ENCODE data around the gene GMPPB. TPM values are rescaled to one million over a fixed set of nuclear protein-coding genes. Genes with fewer than 3 reads are reported as not detected.

GMPPB gene
- total and polyA plus RNA-seq, 2 donors: 13.2 to 17.0 TPM

DNA sequence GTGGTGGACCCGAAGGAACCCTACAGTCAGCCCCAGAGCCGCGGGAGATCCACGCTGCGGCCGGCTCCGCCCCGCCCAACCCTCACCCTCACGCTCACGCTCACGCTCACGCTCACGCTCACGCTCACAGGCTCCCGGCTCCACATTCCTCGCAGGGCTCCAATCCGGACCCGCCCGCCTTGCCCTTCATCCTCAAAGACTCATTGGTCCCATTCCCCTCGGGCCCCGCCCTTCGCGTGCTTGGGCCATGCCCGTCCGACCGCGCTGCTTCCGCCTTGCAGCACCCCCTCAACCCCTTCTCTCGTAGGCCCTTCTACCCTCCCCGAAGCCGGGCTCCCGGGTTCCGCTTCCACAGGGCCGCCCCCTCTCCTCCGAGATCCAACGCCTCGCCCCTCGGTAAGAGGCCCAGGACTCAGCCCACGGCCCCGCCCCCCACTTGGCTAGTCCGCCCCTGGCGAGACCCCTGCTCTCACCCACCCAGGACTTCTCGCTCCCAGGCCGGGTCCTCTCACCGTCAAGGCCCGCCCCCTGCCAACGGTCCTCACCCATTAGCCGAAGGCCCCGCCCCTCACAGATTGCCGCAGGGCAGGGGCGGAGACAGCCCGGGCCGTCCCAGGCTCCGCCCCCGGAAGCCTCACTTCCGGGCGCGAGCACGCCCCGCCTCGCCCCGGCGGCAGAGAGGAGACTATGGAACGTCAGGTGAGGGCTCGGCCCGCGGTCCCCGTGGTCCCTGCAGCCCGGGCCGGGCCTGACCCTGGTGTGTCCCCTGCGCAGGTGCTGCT, 49.8 kb downstream of the GMPPB start, which contains the start of gene APEH:
Gene APEH (plus strand): TSS at position 637 of the 782 bp plus-strand sequence. CDS start 51 bp downstream, at position 688.
- Histone ChIP-seq H3K4me1 (ENCODE audit: control insufficient read depth in 2 of 2, insufficient read depth in 2 of 2, low read length in 2 of 2) (peaks cover 6 to 14% of the 10 kb centered on the region in 2 donors), H3K9me3 (ENCODE audit: control insufficient read depth in 2 of 2, insufficient read depth in 1 of 2, low read length in 1 of 2) (peaks cover 0 to 4% of the 10 kb centered on the region in 2 donors), H3K36me3 (ENCODE audit: control insufficient read depth in 2 of 2, insufficient read depth in 2 of 2, low read length in 1 of 2) (peaks cover 29 to 31% of the 10 kb centered on the region in 2 donors), H3K4me3 (ENCODE audit: low read length in 2 of 2) (peak within 1 kb of the TSS; percentile 66 to 69), H3K27ac (ENCODE audit: low read depth in 1 of 2, low read length in 1 of 2) (peak within 1 kb of the TSS; percentile 92 to 93), H3K27me3 (ENCODE audit: control insufficient read depth in 2 of 2, insufficient read depth in 1 of 2, low read length in 1 of 2) (no peaks in the 10 kb centered on the region)
- DNase-seq (ENCODE audit: low read depth in 6 of 9, low spot score in 9 of 9): peak; percentile 83 to 97 (median 92)
- WGBS: under 1% methylated on average over 71 of the region's 71 CpGs

DNA sequence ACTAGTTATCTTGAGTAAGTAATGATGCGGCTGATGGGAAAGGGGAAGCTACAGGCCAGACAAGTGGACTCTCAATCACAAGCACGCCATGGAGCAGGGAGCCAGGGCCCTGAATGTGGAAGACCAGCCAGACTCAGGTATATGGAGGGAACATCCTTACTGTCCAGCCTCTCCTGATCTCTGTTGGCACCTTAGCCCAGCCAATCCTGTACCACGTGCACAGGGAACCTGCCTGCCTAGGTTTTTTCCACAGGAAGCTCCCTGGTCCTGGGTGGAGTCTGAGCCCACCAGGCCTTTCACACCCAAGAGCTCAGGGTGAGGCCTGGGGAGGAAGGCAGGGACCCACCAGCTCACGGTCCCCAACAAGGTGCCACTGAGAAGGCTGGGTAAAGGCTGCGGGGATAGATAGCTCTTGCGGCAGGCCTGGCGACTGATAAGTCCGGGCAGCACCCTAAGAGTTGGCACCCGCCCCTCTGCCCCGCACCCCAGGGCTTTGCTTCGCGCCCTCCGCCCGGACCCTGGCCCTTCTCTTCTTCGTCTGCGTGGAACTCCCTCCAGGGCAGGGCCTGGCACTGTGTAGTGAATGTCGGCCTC, 50.5 kb downstream of the GMPPB start:
- H3K9me3 ChIP-seq (ENCODE audit: control insufficient read depth in 2 of 2, insufficient read depth in 1 of 2, low read length in 1 of 2): peaks cover 0 to 4% of the 10 kb centered on the region in 2 donors
- peak overlapping the region; percentile 66 to 69 for H3K4me3 ChIP-seq (ENCODE audit: low read length in 2 of 2)
- peaks cover 23 to 24% of the 10 kb centered on the region in 2 donors for H3K36me3 ChIP-seq (ENCODE audit: control insufficient read depth in 2 of 2, insufficient read depth in 2 of 2, low read length in 1 of 2)
- H3K27ac ChIP-seq (ENCODE audit: low read depth in 1 of 2, low read length in 1 of 2): peak overlapping the region; percentile 92 to 93
- H3K4me1 ChIP-seq (ENCODE audit: control insufficient read depth in 2 of 2, insufficient read depth in 2 of 2, low read length in 2 of 2): peaks cover 6 to 14% of the 10 kb centered on the region in 2 donors
- 29% methylated on average over 17 of the region's 17 CpGs for WGBS
- DNase-seq (ENCODE audit: low read depth in 6 of 9, low spot score in 9 of 9): peak in 2 of 9 donors; percentile 22 to 23
- no peaks in the 10 kb centered on the region for H3K27me3 ChIP-seq (ENCODE audit: control insufficient read depth in 2 of 2, insufficient read depth in 1 of 2, low read length in 1 of 2)

DNA sequence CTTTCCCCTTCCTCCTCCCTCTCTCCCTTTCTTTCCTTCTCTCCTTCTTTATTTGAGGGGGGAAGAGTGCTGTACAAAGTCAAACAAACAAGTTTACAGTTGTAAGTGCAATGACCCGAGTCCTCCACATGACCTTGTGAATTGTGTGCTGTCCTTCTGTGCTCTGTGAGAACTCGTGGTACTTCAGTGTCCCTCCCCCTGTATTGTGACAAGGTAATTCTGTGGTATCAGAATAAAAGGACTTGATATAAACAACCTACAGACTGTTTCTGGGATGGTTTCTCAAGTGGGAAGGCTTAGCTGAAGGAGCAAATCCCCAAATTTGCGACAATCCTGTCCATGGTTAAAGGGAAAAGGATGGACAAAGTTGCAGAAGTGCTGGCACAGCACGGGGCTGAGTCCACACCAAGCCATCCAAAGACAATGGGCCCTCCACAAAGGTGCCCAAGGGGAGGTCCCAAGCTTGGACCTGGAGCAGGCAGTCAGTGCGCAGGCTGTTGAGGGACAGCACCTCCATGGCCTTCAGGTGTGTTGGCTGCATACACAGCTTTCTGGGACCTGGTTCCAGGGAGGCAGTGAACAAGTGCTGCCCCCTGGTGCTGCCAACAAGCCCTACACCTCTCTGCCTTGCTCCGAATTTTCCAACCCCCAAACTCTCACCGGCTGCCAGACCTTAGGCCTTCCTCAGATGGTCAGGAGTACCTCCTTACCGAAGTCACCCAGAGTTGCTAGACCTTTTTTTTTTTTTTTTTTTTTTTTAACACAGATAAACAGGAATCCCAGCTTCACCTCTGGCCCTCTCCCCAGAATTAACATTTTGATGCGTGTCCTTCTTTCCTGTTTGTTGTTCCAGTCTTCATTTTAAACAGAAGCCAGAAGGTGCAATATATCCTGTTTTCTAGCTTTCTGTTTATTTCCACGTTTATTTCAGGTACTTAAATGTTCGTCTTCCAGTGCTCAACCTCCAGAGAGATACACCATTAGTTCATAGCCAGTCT, 52.2 kb downstream of the GMPPB start:
- DNase-seq (ENCODE audit: low read depth in 6 of 9, low spot score in 9 of 9): peak; percentile 34 to 78 (median 57)
- Histone ChIP-seq H3K4me1 (ENCODE audit: control insufficient read depth in 2 of 2, insufficient read depth in 2 of 2, low read length in 2 of 2) (peaks cover 6 to 14% of the 10 kb centered on the region in 2 donors), H3K4me3 (ENCODE audit: low read length in 2 of 2) (no peak overlapping the region), H3K27ac (ENCODE audit: low read depth in 1 of 2, low read length in 1 of 2) (no peak overlapping the region), H3K27me3 (ENCODE audit: control insufficient read depth in 2 of 2, insufficient read depth in 1 of 2, low read length in 1 of 2) (no peaks in the 10 kb centered on the region), H3K9me3 (ENCODE audit: control insufficient read depth in 2 of 2, insufficient read depth in 1 of 2, low read length in 1 of 2) (peaks cover 0 to 4% of the 10 kb centered on the region in 2 donors), H3K36me3 (ENCODE audit: control insufficient read depth in 2 of 2, insufficient read depth in 2 of 2, low read length in 1 of 2) (peaks cover 8 to 10% of the 10 kb centered on the region in 2 donors)
- WGBS: 57% methylated on average over 11 of the region's 11 CpGs

DNA sequence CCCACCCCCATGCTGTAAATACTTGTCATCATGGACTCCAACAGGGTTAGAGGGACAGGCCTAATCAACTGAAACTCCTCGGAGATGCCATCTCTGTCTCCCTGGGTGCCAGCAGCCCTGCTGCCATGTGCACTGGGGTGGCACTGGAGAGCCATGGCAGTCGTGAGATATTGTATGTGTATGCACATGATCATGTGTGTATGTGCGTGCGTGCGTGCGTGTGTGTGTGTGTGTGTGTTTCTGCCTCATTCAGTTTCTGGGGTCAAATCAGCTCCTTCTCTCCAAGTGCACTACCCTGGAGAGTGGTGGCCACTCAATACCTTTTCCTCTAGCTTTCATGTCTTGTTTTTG, 52.8 kb downstream of the GMPPB start:
- no peak overlapping the region for H3K27ac ChIP-seq (ENCODE audit: low read depth in 1 of 2, low read length in 1 of 2)
- 75% methylated on average over 6 of the region's 6 CpGs for WGBS

More for the DNA sequence above, 52.8 kb downstream of the GMPPB start:
- Histone ChIP-seq H3K9me3 (ENCODE audit: control insufficient read depth in 2 of 2, insufficient read depth in 1 of 2, low read length in 1 of 2) (peaks cover 0 to 4% of the 10 kb centered on the region in 2 donors), H3K4me1 (ENCODE audit: control insufficient read depth in 2 of 2, insufficient read depth in 2 of 2, low read length in 2 of 2) (peaks cover 6 to 14% of the 10 kb centered on the region in 2 donors), H3K4me3 (ENCODE audit: low read length in 2 of 2) (no peak overlapping the region), H3K36me3 (ENCODE audit: control insufficient read depth in 2 of 2, insufficient read depth in 2 of 2, low read length in 1 of 2) (peaks cover 2 to 3% of the 10 kb centered on the region in 2 donors), H3K27me3 (ENCODE audit: control insufficient read depth in 2 of 2, insufficient read depth in 1 of 2, low read length in 1 of 2) (peaks cover 0 to 2% of the 10 kb centered on the region in 2 donors)
- DNase-seq (ENCODE audit: low read depth in 6 of 9, low spot score in 9 of 9): no peak

Other genes starting within 250 kb of the GMPPB start
- 0.09 TPM for gene BSN, start 169.5 kb downstream of the GMPPB start, total RNA-seq
- 0.09 TPM for gene BSN, start 169.5 kb downstream of the GMPPB start, polyA plus RNA-seq
- 90.5 TPM for gene APEH, start 49.6 kb downstream of the GMPPB start, total RNA-seq
- gene APEH, start 49.6 kb downstream of the GMPPB start, polyA plus RNA-seq: 45.8 TPM
- 7.0 TPM for gene MST1, start 34.5 kb downstream of the GMPPB start, total RNA-seq
- gene MST1, start 34.5 kb downstream of the GMPPB start, polyA plus RNA-seq: 90.3 TPM
- gene RNF123, start 34.4 kb downstream of the GMPPB start, total RNA-seq: 12.3 TPM
- 23.7 TPM for gene RNF123, start 34.4 kb downstream of the GMPPB start, polyA plus RNA-seq
- gene AMIGO3, start 4.3 kb downstream of the GMPPB start, total RNA-seq: 0.19 TPM
- 2.0 TPM for gene AMIGO3, start 4.3 kb downstream of the GMPPB start, polyA plus RNA-seq
- 12.2 TPM for gene IP6K1, start 62.6 kb upstream of the GMPPB start, total RNA-seq
- 17.2 TPM for gene IP6K1, start 62.6 kb upstream of the GMPPB start, polyA plus RNA-seq
- gene CDHR4, start 75.9 kb upstream of the GMPPB start, total RNA-seq: not detected
- 0.18 TPM for gene CDHR4, start 75.9 kb upstream of the GMPPB start, polyA plus RNA-seq
- gene INKA1, start 79.3 kb upstream of the GMPPB start, total RNA-seq: 4.2 TPM
- 5.2 TPM for gene INKA1, start 79.3 kb upstream of the GMPPB start, polyA plus RNA-seq
- 56.8 TPM for gene UBA7, start 90.0 kb upstream of the GMPPB start, total RNA-seq
- gene UBA7, start 90.0 kb upstream of the GMPPB start, polyA plus RNA-seq: 85.7 TPM
- 8.2 TPM for gene TRAIP, start 132.6 kb upstream of the GMPPB start, total RNA-seq
- 2.4 TPM for gene TRAIP, start 132.6 kb upstream of the GMPPB start, polyA plus RNA-seq
- gene CAMKV, start 146.0 kb upstream of the GMPPB start, total RNA-seq: 0.14 TPM
- gene CAMKV, start 146.0 kb upstream of the GMPPB start, polyA plus RNA-seq: 0.23 TPM
- gene MST1R, start 179.9 kb upstream of the GMPPB start, total RNA-seq: 8.9 TPM
- gene MST1R, start 179.9 kb upstream of the GMPPB start, polyA plus RNA-seq: 25.3 TPM
- gene MON1A, start 205.9 kb upstream of the GMPPB start, total RNA-seq: 5.9 TPM
- 6.9 TPM for gene MON1A, start 205.9 kb upstream of the GMPPB start, polyA plus RNA-seq
- gene RBM6, start 216.2 kb upstream of the GMPPB start, total RNA-seq: 59.4 TPM
- gene RBM6, start 216.2 kb upstream of the GMPPB start, polyA plus RNA-seq: 343 TPM

All from thymus (tissue), 11 donors.